Stimulated activated CD8-positive, alpha-beta memory T cell treated with anti-CD3 and anti-CD28 coated beads, Interleukin-7, amount 100 ng/mL, for 48 hours (primary cell): Measurements from ENCODE around the gene SYNGR4.
"Not testable (repeated sequence)": the region's sequence is repeated elsewhere in the genome, so short reads cannot be mapped to it uniquely, and the experiment has no call there.

ENCODE experiments used
- DNase-seq, 2 donors: peaks; one replicate each; pipeline ENCODE4 v3.0.0-alpha.2; 2020; ENCODE audit warnings: low read depth in 1 of 2; ENCODE audit errors: extremely low read depth in 1 of 2

The SYNGR4 gene

GRCh38 chr19:48363810-48364597 lies at the start of gene SYNGR4, which contains the start of gene TMEM143:
Gene SYNGR4, plus strand, starts transcription at chr19:48364367. Its CDS starts 1,476 bp downstream, at chr19:48365843.
Gene TMEM143, minus strand, starts transcription at chr19:48363940. Its CDS starts 20 bp downstream, at chr19:48363920.
- DNase-seq = peak; percentile 97 to 98

GRCh38 chr19:48315712-48316111 lies 48.5 kb upstream of the SYNGR4 start:
- no peak for DNase-seq

- DNase-seq = not testable (repeated sequence)
Observed at GRCh38 chr19:48317708-48317960, 46.5 kb upstream of the SYNGR4 start.

GRCh38 chr19:48318286-48318987 lies 45.7 kb upstream of the SYNGR4 start:
- no peak for DNase-seq

- peak in 1 of 2 donors; percentile 48 for DNase-seq
Observed at GRCh38 chr19:48319647-48320541, 44.3 kb upstream of the SYNGR4 start.

- peak; percentile 93 to 99 for DNase-seq
Observed at GRCh38 chr19:48321372-48321621, 42.9 kb upstream of the SYNGR4 start.

- DNase-seq = peak; percentile 97 to 99
Observed at GRCh38 chr19:48321622-48322591, 42.3 kb upstream of the SYNGR4 start.

GRCh38 chr19:48325265-48325910 lies 38.8 kb upstream of the SYNGR4 start, which contains the start of gene EMP3:
Gene EMP3, plus strand, starts transcription at chr19:48325552. Its CDS starts 1,293 bp downstream, at chr19:48326845.
- peak in 1 of 2 donors; percentile 83 for DNase-seq

GRCh38 chr19:48329167-48329891 lies 34.8 kb upstream of the SYNGR4 start:
- no peak for DNase-seq

- peak; percentile 67 to 77 for DNase-seq
Observed at GRCh38 chr19:48330012-48330681, 34.0 kb upstream of the SYNGR4 start.

GRCh38 chr19:48332351-48332661 lies 31.9 kb upstream of the SYNGR4 start:
- no peak for DNase-seq

GRCh38 chr19:48332662-48333466 lies 31.3 kb upstream of the SYNGR4 start:
- DNase-seq = peak; percentile 70 to 96

GRCh38 chr19:48333467-48334384 lies 30.4 kb upstream of the SYNGR4 start:
- peak; percentile 81 to 87 for DNase-seq

- DNase-seq = no peak
Observed at GRCh38 chr19:48338253-48338755, 25.9 kb upstream of the SYNGR4 start.

GRCh38 chr19:48338802-48339503 lies 25.2 kb upstream of the SYNGR4 start:
- DNase-seq = no peak

- no peak for DNase-seq
Observed at GRCh38 chr19:48340995-48341394, 23.2 kb upstream of the SYNGR4 start.
